IPS-20b (cell line): ENCODE measurements around the gene SLC35A2.
"Not testable (repeated sequence)": the region's sequence is repeated elsewhere in the genome, so short reads cannot be mapped to it uniquely, and the experiment has no call there.

Experiments used
- H3K27ac ChIP-seq: one replicate; pipeline ENCODE4 v1.5.1; 2013; ENCODE audit warnings: low read length
- H3K27me3 ChIP-seq: 2 replicates; pipeline ENCODE4 v1.6.1; 2013; ENCODE audit warnings: mild to moderate bottlenecking, low read length, inconsistent platforms; ENCODE audit not compliant: insufficient read depth
- H3K36me3 ChIP-seq: 2 replicates; pipeline ENCODE4 v1.6.1; 2013; ENCODE audit warnings: low read depth, mild to moderate bottlenecking, inconsistent platforms, low read length, moderate library complexity; ENCODE audit not compliant: insufficient read depth
- H3K4me1 ChIP-seq: 2 replicates; pipeline ENCODE4 v1.6.1; 2013; ENCODE audit warnings: mild to moderate bottlenecking, control low read depth, inconsistent platforms, low read length, moderate library complexity; ENCODE audit not compliant: insufficient read depth
- H3K4me3 ChIP-seq: 2 replicates; pipeline ENCODE4 v1.5.1; 2013; ENCODE audit warnings: mild to moderate bottlenecking, low read length, inconsistent platforms
- H3K9ac ChIP-seq: 2 replicates; pipeline ENCODE4 v1.6.1; 2013; ENCODE audit warnings: low read depth, mild to moderate bottlenecking, inconsistent platforms, low read length, moderate library complexity
- H3K9me3 ChIP-seq: 2 replicates; pipeline ENCODE4 v1.6.1; 2013; ENCODE audit warnings: mild to moderate bottlenecking, low read depth, low read length, inconsistent platforms; ENCODE audit not compliant: insufficient read depth

Gene SLC35A2

DNA sequence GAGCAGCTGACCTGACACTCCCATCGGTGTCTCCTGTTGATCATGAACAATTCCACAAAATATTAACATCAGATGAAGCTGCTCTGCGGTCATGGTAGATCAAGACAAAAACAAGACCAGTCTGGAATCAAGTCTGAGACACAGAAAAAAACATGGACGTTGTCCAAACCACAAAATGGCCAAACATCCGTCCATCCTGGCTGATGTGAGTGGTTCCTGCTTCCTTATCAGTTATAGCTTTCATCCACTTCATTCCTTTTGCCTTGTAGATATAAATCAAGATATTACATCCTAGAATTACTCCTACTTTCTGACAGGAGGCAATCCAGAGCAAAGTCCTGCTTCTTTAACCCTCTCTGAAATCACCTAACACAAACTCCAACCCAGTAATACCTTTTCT is 47.2 kb downstream of the SLC35A2 start:
- no peaks in the 10 kb centered on the region for H3K4me1 ChIP-seq
- H3K9me3 ChIP-seq: no peaks in the 10 kb centered on the region
- H3K9ac ChIP-seq: no peak overlapping the region
- no peaks in the 10 kb centered on the region for H3K27me3 ChIP-seq
- H3K36me3 ChIP-seq: no peaks in the 10 kb centered on the region
- H3K27ac ChIP-seq: no peak overlapping the region
- no peak overlapping the region for H3K4me3 ChIP-seq

DNA sequence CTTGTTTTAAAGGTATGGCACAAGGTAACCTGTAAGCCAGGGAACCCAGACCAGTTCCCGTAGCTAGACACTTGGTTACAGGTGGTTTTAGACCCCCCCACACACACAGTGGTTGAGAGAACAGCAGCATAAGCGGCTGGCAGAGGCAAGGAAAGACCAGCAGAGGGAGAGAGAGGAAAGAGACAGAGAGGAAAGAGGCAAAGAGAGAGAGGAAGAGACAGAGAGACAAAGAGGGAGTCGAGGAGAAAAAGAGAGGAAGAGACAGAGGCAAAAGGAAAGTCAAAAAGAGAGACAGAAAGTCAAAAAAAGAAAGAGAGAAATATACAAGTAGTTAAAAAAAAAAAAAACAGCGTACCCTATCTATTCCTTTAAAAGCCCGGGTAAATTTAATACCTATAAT is 56.5 kb downstream of the SLC35A2 start:
- H3K27ac ChIP-seq: no peak overlapping the region
- no peaks in the 10 kb centered on the region for H3K4me1 ChIP-seq
- H3K9me3 ChIP-seq: no peaks in the 10 kb centered on the region
- H3K27me3 ChIP-seq: no peaks in the 10 kb centered on the region
- no peak overlapping the region for H3K9ac ChIP-seq
- no peaks in the 10 kb centered on the region for H3K36me3 ChIP-seq
- H3K4me3 ChIP-seq: no peak overlapping the region

DNA sequence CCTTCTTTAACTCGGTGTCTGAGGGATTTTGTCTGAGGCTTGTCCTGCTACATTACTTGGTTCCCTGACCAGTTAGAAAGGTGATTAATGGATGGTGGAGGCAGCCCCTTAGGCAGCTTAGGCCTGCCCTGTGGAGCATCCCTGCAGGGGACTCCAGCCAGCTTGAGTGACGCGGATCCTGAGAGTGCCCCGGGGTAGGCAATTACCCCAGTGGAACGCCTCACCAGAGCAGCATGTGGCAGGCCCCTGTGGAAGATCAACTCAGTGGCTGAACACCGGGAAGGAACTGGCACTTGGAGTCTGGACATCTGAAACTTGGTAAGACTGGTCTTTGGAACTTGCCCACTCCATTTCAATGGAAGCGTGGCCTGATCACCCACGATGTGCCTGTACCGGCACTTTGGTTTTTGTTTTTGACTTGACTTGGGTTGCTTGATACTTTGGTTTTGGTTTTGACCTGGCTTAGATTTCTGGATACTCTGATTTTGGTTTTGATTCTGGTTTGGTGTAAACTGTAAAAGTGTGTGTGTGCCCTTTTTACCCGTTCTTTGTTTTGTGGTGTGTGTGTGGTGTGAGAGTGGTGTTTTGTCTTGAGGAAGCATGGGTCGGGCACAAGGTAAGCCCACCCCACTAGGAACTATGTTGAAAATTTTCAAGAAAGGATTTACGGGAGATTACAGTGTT is 57.2 kb downstream of the SLC35A2 start:
- H3K9me3 ChIP-seq, H3K9ac ChIP-seq, H3K27me3 ChIP-seq, H3K27ac ChIP-seq, H3K4me3 ChIP-seq, H3K36me3 ChIP-seq, H3K4me1 ChIP-seq: not testable (repeated sequence)

DNA sequence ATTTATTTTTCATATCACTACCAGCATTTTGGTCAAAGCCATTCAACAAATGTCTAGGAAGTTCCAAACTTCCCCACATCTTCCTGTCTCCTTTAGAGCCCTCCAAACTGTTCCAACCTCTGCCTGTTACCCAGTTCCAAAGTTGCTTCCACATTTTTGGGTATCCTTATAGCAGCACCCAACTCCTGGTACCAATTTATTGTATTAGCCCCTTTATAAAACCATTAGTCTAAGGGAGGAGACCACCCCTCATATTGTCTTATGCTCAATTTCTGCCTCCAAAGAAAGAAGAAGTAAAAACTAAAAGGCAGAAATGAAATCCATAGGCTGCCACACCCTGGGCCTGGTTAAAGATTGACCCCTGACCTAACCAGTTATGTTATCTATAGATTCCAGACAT is 58.0 kb downstream of the SLC35A2 start:
- not testable (repeated sequence) for H3K27me3 ChIP-seq, H3K36me3 ChIP-seq, H3K9me3 ChIP-seq, H3K27ac ChIP-seq, H3K4me1 ChIP-seq, H3K9ac ChIP-seq, H3K4me3 ChIP-seq
